OCI-LY1 (cell line): ENCODE results near the gene NCAPH2.

Experiments used
- H2AFZ ChIP-seq: fragments of 200-600 bp; sonication (generic), shearing (Covaris generic); 2 replicates; pipeline ENCODE4 v1.6.0; 2014; ENCODE audit warnings: antibody characterized with exemption, mild to moderate bottlenecking, low read length
- H3F3A ChIP-seq: fragments of 200-600 bp; sonication (generic), shearing (Covaris generic); 2 replicates; pipeline ENCODE4 v1.6.0; 2014; ENCODE audit warnings: mild to moderate bottlenecking, antibody characterized with exemption, low read length, moderate library complexity; ENCODE audit not compliant: insufficient read depth
- H3K27ac ChIP-seq: fragments of 200-600 bp; sonication (generic); 2 replicates; pipeline ENCODE4 v1.5.1; 2014; ENCODE audit warnings: low read length, mixed run types, mild to moderate bottlenecking, low read depth; ENCODE audit not compliant: poor library complexity, severe bottlenecking
- H3K27me3 ChIP-seq: fragments of 200-600 bp; sonication (generic); 2 replicates; pipeline ENCODE4 v1.6.0; 2014; ENCODE audit warnings: antibody characterized with exemption, mild to moderate bottlenecking, low read length, moderate library complexity; ENCODE audit not compliant: insufficient read depth
- H3K36me3 ChIP-seq: fragments of 200-600 bp; sonication (generic); 2 replicates; pipeline ENCODE4 v1.6.1; 2014; ENCODE audit warnings: mild to moderate bottlenecking, antibody characterized with exemption, low read length, moderate library complexity, mixed read lengths; ENCODE audit not compliant: insufficient read depth
- H3K4me1 ChIP-seq: fragments of 200-600 bp; sonication (generic); 2 replicates; pipeline ENCODE4 v1.5.1; 2014; ENCODE audit warnings: mild to moderate bottlenecking, low read length, moderate library complexity; ENCODE audit not compliant: insufficient read depth, severe bottlenecking
- H3K4me2 ChIP-seq: fragments of 200-600 bp; sonication (generic), shearing (Covaris generic); 2 replicates; pipeline ENCODE4 v1.6.1; 2014; ENCODE audit warnings: low read length
- H3K4me3 ChIP-seq: fragments of 200-600 bp; sonication (generic); 2 replicates; pipeline ENCODE4 v1.5.1; 2014; ENCODE audit warnings: low read length, low read depth, mild to moderate bottlenecking, mixed read lengths; ENCODE audit not compliant: poor library complexity, severe bottlenecking
- H3K79me2 ChIP-seq: fragments of 200-600 bp; shearing (Covaris generic); 2 replicates; pipeline ENCODE4 v1.6.1; 2016; ENCODE audit warnings: mixed run types, low read length, mixed read lengths; ENCODE audit not compliant: insufficient read depth
- H3K9ac ChIP-seq: fragments of 200-600 bp; sonication (generic), shearing (Covaris generic); 2 replicates; pipeline ENCODE4 v1.6.1; 2014; ENCODE audit warnings: mild to moderate bottlenecking, low read length, mixed read lengths
- H3K9me2 ChIP-seq: fragments of 200-600 bp; sonication (generic), shearing (Covaris generic); 2 replicates; pipeline ENCODE4 v1.6.1; 2014; ENCODE audit warnings: low read depth, mild to moderate bottlenecking, low read length, mixed read lengths
- H3K9me3 ChIP-seq: fragments of 200-600 bp; shearing (Covaris generic); 2 replicates; pipeline ENCODE4 v1.6.1; 2014; ENCODE audit warnings: low read length, mixed read lengths
- H4K20me1 ChIP-seq: fragments of 200-600 bp; sonication (generic), shearing (Covaris generic); 2 replicates; pipeline ENCODE4 v1.6.0; 2016; ENCODE audit warnings: mild to moderate bottlenecking, low read length; ENCODE audit not compliant: insufficient read depth
- CTCF ChIP-seq: fragments of 200-600 bp; sonication (generic), shearing (Covaris generic); IDR thresholded peaks from 2 replicates; pipeline ENCODE4 v1.5.1; 2017; ENCODE audit warnings: mild to moderate bottlenecking, antibody characterized with exemption, low read length, moderate library complexity, mixed read lengths
- EZH2 ChIP-seq: fragments of 200-600 bp; sonication (generic), shearing (Covaris generic); IDR thresholded peaks from 2 replicates; pipeline ENCODE4 v1.8.0; 2017; ENCODE audit warnings: borderline replicate concordance, mixed run types, mild to moderate bottlenecking, antibody characterized with exemption, low read length, moderate library complexity, mixed read lengths

The NCAPH2 gene

GRCh38 chr22:50483556-50483955 is 24.5 kb upstream of the NCAPH2 start:
- Histone ChIP-seq H3K27ac (no peak overlapping the region), H3K9me3 (no peaks in the 10 kb centered on the region), H4K20me1 (no peaks in the 10 kb centered on the region), H3K27me3 (peaks cover 4% of the 10 kb centered on the region; the same call in 1 of the 2 replicates), H3K4me2 (no peak overlapping the region), H3F3A (no peaks in the 10 kb centered on the region), H2AFZ (no peak overlapping the region), H3K4me3 (no peak overlapping the region), H3K9ac (no peak overlapping the region), H3K36me3 (no peaks in the 10 kb centered on the region), H3K79me2 (no peaks in the 10 kb centered on the region), H3K9me2 (no peaks in the 10 kb centered on the region), H3K4me1 (peaks cover 28% of the 10 kb centered on the region)
- no peak for TF ChIP-seq CTCF
- no peak for TF ChIP-seq EZH2

GRCh38 chr22:50483977-50484853 is 23.8 kb upstream of the NCAPH2 start:
- Histone ChIP-seq H3K4me2 (no peak overlapping the region), H3K9me2 (no peaks in the 10 kb centered on the region), H3K4me3 (no peak overlapping the region), H3K4me1 (peaks cover 28% of the 10 kb centered on the region), H3K9me3 (no peaks in the 10 kb centered on the region), H3K36me3 (no peaks in the 10 kb centered on the region), H4K20me1 (no peaks in the 10 kb centered on the region), H2AFZ (no peak overlapping the region), H3K79me2 (no peaks in the 10 kb centered on the region), H3K9ac (no peak overlapping the region), H3K27ac (no peak overlapping the region), H3F3A (no peaks in the 10 kb centered on the region), H3K27me3 (peaks cover 4% of the 10 kb centered on the region; the same call in 1 of the 2 replicates)
- no peak for TF ChIP-seq EZH2
- no peak for TF ChIP-seq CTCF

- no peaks in the 10 kb centered on the region for H3K79me2 ChIP-seq
- no peak overlapping the region for H3K4me2 ChIP-seq
- no peak for TF ChIP-seq EZH2
- TF ChIP-seq CTCF: no peak
- peaks cover 4% of the 10 kb centered on the region; the same call in 1 of the 2 replicates for H3K27me3 ChIP-seq
- no peak overlapping the region for H3K27ac ChIP-seq
- H2AFZ ChIP-seq: no peak overlapping the region
- no peak overlapping the region for H3K4me3 ChIP-seq
- H3K4me1 ChIP-seq: peaks cover 28% of the 10 kb centered on the region
- H3K9ac ChIP-seq: no peak overlapping the region
- no peaks in the 10 kb centered on the region for H3K9me3 ChIP-seq
- no peaks in the 10 kb centered on the region for H4K20me1 ChIP-seq
- no peaks in the 10 kb centered on the region for H3F3A ChIP-seq
- H3K36me3 ChIP-seq: no peaks in the 10 kb centered on the region
- no peaks in the 10 kb centered on the region for H3K9me2 ChIP-seq
These were observed 22.5 kb upstream of the NCAPH2 start for GRCh38 chr22:50485221-50486131.
